BLaER1 (cell line): ENCODE results near the gene PRR36.

Source experiments
- H3K27ac ChIP-seq: shearing (Covaris generic); formaldehyde crosslinking; 2 replicates; pipeline ENCODE4 v1.8.1; 2022
- H3K27me3 ChIP-seq: shearing (Covaris generic); formaldehyde crosslinking; 2 replicates; pipeline ENCODE4 v1.8.1; 2022
- H3K36me3 ChIP-seq: shearing (Covaris generic); formaldehyde crosslinking; 2 replicates; pipeline ENCODE4 v1.8.1; 2022
- H3K4me1 ChIP-seq: shearing (Covaris generic); formaldehyde crosslinking; 2 replicates; pipeline ENCODE4 v1.8.1; 2022
- H3K4me2 ChIP-seq: shearing (Covaris generic); formaldehyde crosslinking; 2 replicates; pipeline ENCODE4 v1.8.1; 2022
- H3K4me3 ChIP-seq: shearing (Covaris generic); formaldehyde crosslinking; 2 replicates; pipeline ENCODE4 v1.8.1; 2022
- H3K9ac ChIP-seq: shearing (Covaris generic); formaldehyde crosslinking; 2 replicates; pipeline ENCODE4 v1.8.1; 2022
- H3K9me3 ChIP-seq: shearing (Covaris generic); formaldehyde crosslinking; 2 replicates; pipeline ENCODE4 v1.8.1; 2022
- H4K20me1 ChIP-seq: shearing (Covaris generic); formaldehyde crosslinking; 2 replicates; pipeline ENCODE4 v1.8.1; 2022
- Cebpa-rat ChIP-seq: shearing (Covaris generic); IDR thresholded peaks from 2 replicates; pipeline ENCODE4 v1.8.1; 2022

PRR36 gene

GRCh38 chr19:7822910-7823515, 51.2 kb downstream of the PRR36 start:
- H3K27me3 ChIP-seq: peaks cover 4% of the 10 kb centered on the region; the same call in 1 of the 2 replicates
- H3K4me2 ChIP-seq: no peak overlapping the region
- no peaks in the 10 kb centered on the region for H3K36me3 ChIP-seq
- H4K20me1 ChIP-seq: no peaks in the 10 kb centered on the region
- H3K4me3 ChIP-seq: no peak overlapping the region
- TF ChIP-seq Cebpa-rat: no peak
- no peak overlapping the region for H3K9ac ChIP-seq
- H3K27ac ChIP-seq: no peak overlapping the region
- H3K4me1 ChIP-seq: peaks cover 7% of the 10 kb centered on the region; the same call in 1 of the 2 replicates
- H3K9me3 ChIP-seq: peaks cover 6% of the 10 kb centered on the region

- TF ChIP-seq Cebpa-rat: no peak
- no peaks in the 10 kb centered on the region for H4K20me1 ChIP-seq
- H3K4me2 ChIP-seq: no peak overlapping the region
- peaks cover 10% of the 10 kb centered on the region for H3K4me1 ChIP-seq
- H3K27me3 ChIP-seq: no peaks in the 10 kb centered on the region
- H3K4me3 ChIP-seq: no peak overlapping the region
- H3K9ac ChIP-seq: no peak overlapping the region
- no peak overlapping the region for H3K27ac ChIP-seq
- H3K9me3 ChIP-seq: peaks cover 22% of the 10 kb centered on the region
- no peaks in the 10 kb centered on the region for H3K36me3 ChIP-seq
Observed at GRCh38 chr19:7820588-7820987, 53.6 kb downstream of the PRR36 start.

- Histone ChIP-seq H3K4me2 (0 out of 2 replicates have a peak overlapping the region, but pooled peaks have one; percentile 10), H3K27me3 (no peaks in the 10 kb centered on the region), H3K27ac (no peak overlapping the region), H3K4me1 (peaks cover 18% of the 10 kb centered on the region), H3K36me3 (no peaks in the 10 kb centered on the region), H3K9ac (no peak overlapping the region), H3K4me3 (no peak overlapping the region), H3K9me3 (peaks cover 22% of the 10 kb centered on the region), H4K20me1 (no peaks in the 10 kb centered on the region)
- TF ChIP-seq Cebpa-rat: no peak
Observed at GRCh38 chr19:7819337-7819736, 54.9 kb downstream of the PRR36 start.

- TF ChIP-seq Cebpa-rat: no peak
Observed at GRCh38 chr19:7818806-7819205, 55.4 kb downstream of the PRR36 start.

More at GRCh38 chr19:7818806-7819205, 55.4 kb downstream of the PRR36 start:
- 0 out of 2 replicates have a peak overlapping the region, but pooled peaks have one; percentile 10 for H3K4me2 ChIP-seq
- no peaks in the 10 kb centered on the region for H3K27me3 ChIP-seq
- H4K20me1 ChIP-seq: no peaks in the 10 kb centered on the region
- no peaks in the 10 kb centered on the region for H3K36me3 ChIP-seq
- no peak overlapping the region for H3K4me3 ChIP-seq
- H3K9me3 ChIP-seq: peaks cover 22% of the 10 kb centered on the region
- H3K4me1 ChIP-seq: peaks cover 18% of the 10 kb centered on the region
- H3K9ac ChIP-seq: no peak overlapping the region
- H3K27ac ChIP-seq: no peak overlapping the region
